A549 (cell line): ENCODE data around the gene RUNX1.

ENCODE experiments used
- CEBPB ChIP-seq, 2 experiments: fragments of >200 bp in 1 of 2; sonication (Bioruptor Twin) in 1 of 2; formaldehyde crosslinking in 1 of 2; IDR thresholded peaks; 2 replicates each; pipeline ENCODE4 v1.6.1; 2012 to 2016
- CHD2 ChIP-seq: fragments of 150-350 bp; IDR thresholded peaks from 2 replicates; pipeline ENCODE4 v1.6.1; 2014; ENCODE audit warnings: low read length; ENCODE audit not compliant: partially characterized antibody
- CHD4 ChIP-seq: fragments of 200-600 bp; sonication (generic); IDR thresholded peaks from 2 replicates; pipeline ENCODE4 v1.6.1; 2016; ENCODE audit warnings: antibody characterized with exemption, mild to moderate bottlenecking, borderline replicate concordance
- CTCF ChIP-seq: fragments of >200 bp; sonication (Bioruptor Twin); formaldehyde crosslinking; IDR thresholded peaks from 3 replicates; pipeline ENCODE4 v1.5.1; 2016
- EHMT2 ChIP-seq: fragments of 200-600 bp; sonication (generic); IDR thresholded peaks from 2 replicates; pipeline ENCODE4 v1.6.1; 2016; ENCODE audit warnings: antibody characterized with exemption, low read depth, mild to moderate bottlenecking, moderate library complexity
- ELK1 ChIP-seq: fragments of 150-350 bp; IDR thresholded peaks from 2 replicates; pipeline ENCODE4 v1.6.1; 2014; ENCODE audit warnings: low read depth, mild to moderate bottlenecking, low read length
- FOSL2 ChIP-seq, 2 experiments: fragments of 450-650 bp in 1 of 2; fragments of >200 bp in 1 of 2; sonication (Bioruptor Twin) in 1 of 2; formaldehyde crosslinking; IDR thresholded peaks; 2 replicates each; pipeline versions ENCODE4 v1.5.0 to v1.6.1; 2016 to 2020; ENCODE audit warnings: mild to moderate bottlenecking in 1 of 2, moderate library complexity in 1 of 2
- FOXS1 ChIP-seq: fragments of 250-450 bp; sonication (Bioruptor Pico); IDR thresholded peaks from 2 replicates; pipeline ENCODE4 v1.5.0; 2020; ENCODE audit warnings: mild to moderate bottlenecking, moderate library complexity
- KDM1A ChIP-seq: fragments of 200-600 bp; sonication (generic); IDR thresholded peaks from 2 replicates; pipeline ENCODE4 v1.6.1; 2016; ENCODE audit warnings: low read depth, mild to moderate bottlenecking
- NR3C1 ChIP-seq: fragments of >200 bp; sonication (Bioruptor Twin); formaldehyde crosslinking; IDR thresholded peaks from 3 replicates; pipeline ENCODE4 v1.6.1; 2017
- POLR2A ChIP-seq: IDR thresholded peaks from 2 replicates; pipeline ENCODE4 v1.6.1; 2012; ENCODE audit warnings: mild to moderate bottlenecking, low read length
- RFX5 ChIP-seq: fragments of 450-650 bp; IDR thresholded peaks from 2 replicates; pipeline ENCODE4 v1.7.1; 2014; ENCODE audit warnings: antibody characterized with exemption, mild to moderate bottlenecking, moderate library complexity

- TF ChIP-seq POLR2A: no peak
- TF ChIP-seq CTCF: no peak
- TF ChIP-seq FOSL2 (IDR thresholded peaks at IDR 0.05): no peak
- no peak for TF ChIP-seq FOSL2 (CRISPR knock-in tag; IDR thresholded peaks at IDR 0.05)
- TF ChIP-seq ELK1: no peak
- no peak for TF ChIP-seq CEBPB (IDR thresholded peaks at IDR 0.05)
- no peak for TF ChIP-seq NR3C1
- no peak for TF ChIP-seq EHMT2
- TF ChIP-seq CHD2: no peak
- no peak for TF ChIP-seq FOXS1
- TF ChIP-seq KDM1A: no peak
- TF ChIP-seq RFX5: no peak
- TF ChIP-seq CHD4: no peak
Measured at GRCh38 chr21:34949030-34949429, 100.1 kb downstream of the RUNX1 start.
